Stimulated activated CD4-positive, alpha-beta T cell treated with anti-CD3 and anti-CD28 coated beads, Interleukin-12 subunit alpha, Interleukin-12 subunit beta, amount 100 ng/mL, for 24 hours (primary cell): ENCODE data around the gene GABRB3.

ENCODE experiments used
- DNase-seq, 2 experiments: peaks; one replicate each; pipeline ENCODE4 v3.0.0-alpha.2; 2020; ENCODE audit warnings: low read depth in 2 of 2

GABRB3 gene

DNA sequence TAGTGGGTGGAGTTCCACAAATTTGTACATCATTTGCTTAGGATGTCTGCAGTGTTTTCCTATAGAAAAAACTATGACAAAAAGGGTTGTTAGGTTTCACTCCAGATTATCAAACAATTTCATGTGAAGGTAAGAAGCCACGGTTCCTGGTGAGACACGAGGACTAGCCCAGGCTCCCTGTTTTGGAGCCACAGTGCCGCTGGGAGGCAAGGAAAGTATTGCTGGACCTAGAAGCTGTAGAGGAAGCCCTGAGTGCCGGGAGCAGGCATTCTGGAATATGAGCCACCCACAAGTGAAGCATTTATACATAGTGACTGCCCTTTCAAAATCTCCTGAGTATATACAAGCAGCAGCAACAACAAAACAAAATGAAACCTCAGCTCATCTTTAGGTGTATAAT lies 142.0 kb downstream of the GABRB3 start:
- DNase-seq, result no peak

- peak in 1 of 2 experiments; percentile 4 for DNase-seq
Observed at GRCh38 chr15:26628879-26629529, 143.9 kb downstream of the GABRB3 start.

DNA sequence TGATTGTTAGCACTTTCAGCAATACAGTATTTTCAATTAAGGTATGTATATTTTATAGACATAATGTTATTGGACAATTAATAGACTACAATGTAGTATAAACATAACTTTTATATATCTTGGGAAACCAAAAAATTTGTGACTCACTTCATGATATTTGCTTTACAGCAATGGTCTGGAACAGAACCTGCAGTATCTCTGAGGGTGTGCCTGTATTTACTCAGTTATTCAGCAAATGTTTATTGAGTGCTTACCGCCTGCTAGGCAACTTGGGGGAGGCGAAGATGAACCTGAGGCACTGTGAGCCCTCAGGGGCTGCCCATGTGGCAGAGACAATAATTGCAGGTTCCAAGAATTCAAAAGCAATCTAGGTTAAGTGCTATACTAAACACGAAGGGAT lies 144.8 kb downstream of the GABRB3 start:
- no peak for DNase-seq

DNA sequence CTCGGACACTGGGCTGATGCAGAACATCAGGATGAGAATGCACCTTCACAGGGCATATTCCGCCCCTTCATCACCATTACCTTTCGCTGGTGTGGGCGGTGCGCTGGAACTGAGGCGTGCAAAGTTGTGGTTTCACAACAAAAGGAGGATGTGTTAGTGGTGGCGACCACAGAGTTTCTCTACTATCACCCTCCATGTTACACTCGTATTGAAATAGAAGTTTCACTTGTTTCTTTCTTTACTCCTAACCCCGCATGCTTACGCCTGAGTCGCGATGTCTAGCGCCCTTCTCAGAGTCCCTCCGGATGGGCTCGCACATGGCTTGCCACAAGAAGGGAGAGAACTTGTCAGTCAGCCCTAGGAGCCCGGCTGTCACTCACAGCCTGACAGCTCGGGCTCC lies 148.7 kb downstream of the GABRB3 start:
- DNase-seq, result no peak

DNA sequence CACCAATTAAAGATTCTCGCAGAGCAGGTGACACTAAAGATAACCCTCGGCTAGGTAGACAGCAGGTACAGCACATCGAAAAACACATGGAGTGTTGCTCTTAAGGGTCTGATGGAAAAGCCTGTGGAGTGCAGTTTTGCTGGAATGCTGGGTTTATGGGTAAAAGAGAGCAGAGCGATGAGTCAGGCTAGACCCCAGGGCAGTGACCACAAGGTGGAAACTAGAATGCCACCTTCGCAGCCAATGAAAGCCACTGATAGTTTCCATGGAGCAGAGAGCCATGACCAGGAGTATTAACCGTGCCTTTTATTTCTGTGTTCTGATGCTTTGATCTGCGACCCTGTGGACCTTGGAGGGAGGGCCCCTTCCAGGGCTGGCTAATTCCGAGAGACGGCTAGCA lies 149.8 kb downstream of the GABRB3 start:
- no peak for DNase-seq

DNA sequence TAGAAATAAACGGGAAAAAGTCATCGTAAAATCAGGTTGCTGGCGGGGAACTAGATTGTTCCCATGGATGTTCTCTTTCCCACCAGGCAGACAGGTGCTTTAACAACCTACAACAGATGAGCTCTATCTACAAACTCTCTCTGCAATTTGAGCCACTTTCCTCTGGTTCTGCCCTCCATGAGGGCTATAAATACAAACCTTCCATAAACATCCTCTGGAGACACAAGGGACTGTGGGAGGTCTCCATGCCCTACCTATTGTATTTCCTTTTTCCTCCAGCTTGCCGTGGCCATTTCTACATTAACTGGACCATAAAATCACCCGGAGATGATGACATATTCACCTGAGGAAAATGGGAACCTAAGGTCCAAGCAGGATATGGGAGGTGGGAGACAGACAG lies 151.1 kb downstream of the GABRB3 start:
- no peak for DNase-seq

GRCh38 chr15:26620528-26621458 lies 152.1 kb downstream of the GABRB3 start:
- DNase-seq, result no peak

DNA sequence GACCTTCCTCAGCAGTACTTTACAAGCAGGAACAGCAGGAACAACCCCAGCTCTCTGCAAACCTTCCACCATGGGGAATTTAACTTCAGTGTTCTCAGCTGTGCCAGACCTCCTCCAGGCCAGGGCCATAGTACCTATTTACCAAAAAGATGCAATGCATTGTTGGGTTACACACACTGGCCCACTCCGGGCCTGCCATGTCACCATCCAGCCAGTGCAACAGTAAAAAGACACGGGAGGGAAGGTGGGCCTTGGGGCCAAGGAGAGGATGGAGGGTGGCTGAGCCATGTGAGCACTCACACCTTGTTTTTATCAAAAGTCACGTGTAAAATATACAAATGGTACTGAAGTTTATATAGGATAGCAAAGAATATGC lies 157.0 kb downstream of the GABRB3 start:
- no peak for DNase-seq

DNA sequence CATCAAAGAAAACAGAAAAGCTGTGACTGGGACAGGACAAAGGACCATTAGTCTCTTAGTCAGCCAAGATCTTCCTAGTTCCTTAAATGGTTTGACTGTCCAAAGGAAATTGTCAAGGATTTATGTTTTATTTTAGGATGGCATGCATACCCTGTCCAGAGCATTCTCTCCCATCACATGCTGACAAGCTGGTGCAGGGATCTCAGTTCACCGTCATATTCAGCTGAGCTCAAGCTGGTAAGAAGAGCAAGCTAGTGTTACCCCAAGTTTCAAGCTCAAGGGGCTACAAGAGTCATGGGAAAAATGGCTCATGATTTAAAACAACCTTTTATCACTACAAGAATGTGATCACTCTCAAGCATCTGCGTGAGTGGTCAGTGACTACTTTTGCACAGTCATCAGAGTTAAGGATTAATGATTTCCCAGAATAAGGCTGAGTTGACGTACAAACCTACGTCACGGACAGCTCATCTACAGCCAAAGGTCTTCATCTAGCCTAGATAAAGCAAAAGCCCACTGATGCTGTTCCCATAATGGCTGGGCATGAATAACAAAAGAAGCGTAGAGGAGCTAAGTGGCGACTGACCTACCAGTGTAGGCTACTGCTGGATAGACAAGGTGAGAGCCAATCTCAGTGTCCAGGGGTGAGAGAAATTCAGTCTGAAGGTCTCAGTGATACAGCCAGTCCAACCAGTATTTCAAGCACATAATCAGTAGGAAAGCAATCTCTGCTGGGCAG lies 157.5 kb downstream of the GABRB3 start:
- DNase-seq, result no peak

DNA sequence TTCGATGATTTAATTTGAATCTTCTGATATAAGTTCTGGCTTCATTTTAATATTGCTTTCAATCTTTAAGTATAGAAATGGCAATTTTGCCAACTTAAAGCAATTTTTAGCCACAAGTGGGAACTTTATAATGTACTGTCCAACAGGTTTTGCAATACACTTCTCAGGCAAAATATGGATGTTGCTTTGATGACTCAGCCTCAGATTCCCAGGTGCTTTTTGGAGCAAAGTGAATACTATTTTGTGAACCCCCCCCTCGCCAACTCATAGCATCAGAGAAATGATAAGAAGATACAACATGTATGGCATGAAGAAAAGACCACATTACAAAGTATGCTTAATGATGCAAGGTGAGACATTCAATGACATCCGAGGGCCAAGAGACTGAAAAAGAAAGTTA lies 158.1 kb downstream of the GABRB3 start:
- DNase-seq, result no peak

GRCh38 chr15:26598704-26599103 lies 174.2 kb downstream of the GABRB3 start:
- no peak for DNase-seq

GRCh38 chr15:26595611-26596010 lies 177.3 kb downstream of the GABRB3 start:
- no peak for DNase-seq

GRCh38 chr15:26590676-26591075 lies 182.2 kb downstream of the GABRB3 start:
- DNase-seq, result no peak

- no peak for DNase-seq
Observed at GRCh38 chr15:26582840-26583239, 190.0 kb downstream of the GABRB3 start.

DNA sequence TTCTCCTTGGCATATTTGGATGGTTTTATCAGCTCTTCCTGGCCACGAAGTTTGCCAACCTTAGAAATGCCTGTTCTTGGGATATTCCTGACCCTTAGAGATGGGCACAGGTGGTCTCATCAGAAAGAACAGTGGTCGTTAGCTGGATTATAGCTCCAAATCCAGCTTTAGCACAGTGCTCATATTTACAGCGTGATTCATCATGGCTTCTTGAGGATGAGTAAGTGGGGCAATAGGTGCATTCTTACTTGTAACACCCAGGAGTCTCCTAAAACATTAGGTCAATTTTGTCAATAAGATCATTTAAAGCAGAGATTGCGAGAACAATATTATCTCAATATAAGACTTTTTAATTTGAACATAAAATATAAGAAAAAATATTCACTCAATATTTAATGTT lies 191.9 kb downstream of the GABRB3 start:
- DNase-seq, result no peak

- no peak for DNase-seq
Observed at GRCh38 chr15:26572602-26573350, 200.1 kb downstream of the GABRB3 start.

DNA sequence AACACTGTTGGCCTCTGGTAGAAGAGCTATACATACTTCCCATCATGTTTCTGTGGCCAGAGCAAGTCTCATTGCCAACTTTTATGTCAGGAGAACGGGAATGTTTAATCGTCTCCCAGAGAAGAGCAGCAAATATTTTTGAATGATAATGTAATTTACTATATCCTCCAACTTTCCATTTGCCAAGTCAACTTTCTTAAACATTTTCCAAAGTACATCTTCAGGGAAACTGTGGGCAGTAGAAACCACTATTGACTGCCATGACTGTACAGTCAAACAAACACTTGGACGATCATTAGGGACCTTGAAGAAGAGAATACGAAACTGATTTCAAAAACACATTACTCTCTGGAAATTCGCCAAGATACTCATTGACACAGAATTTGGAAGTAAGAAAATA lies 201.5 kb downstream of the GABRB3 start:
- DNase-seq, result no peak

- DNase-seq, result no peak
Observed at GRCh38 chr15:26565542-26565941, 207.3 kb downstream of the GABRB3 start.

DNA sequence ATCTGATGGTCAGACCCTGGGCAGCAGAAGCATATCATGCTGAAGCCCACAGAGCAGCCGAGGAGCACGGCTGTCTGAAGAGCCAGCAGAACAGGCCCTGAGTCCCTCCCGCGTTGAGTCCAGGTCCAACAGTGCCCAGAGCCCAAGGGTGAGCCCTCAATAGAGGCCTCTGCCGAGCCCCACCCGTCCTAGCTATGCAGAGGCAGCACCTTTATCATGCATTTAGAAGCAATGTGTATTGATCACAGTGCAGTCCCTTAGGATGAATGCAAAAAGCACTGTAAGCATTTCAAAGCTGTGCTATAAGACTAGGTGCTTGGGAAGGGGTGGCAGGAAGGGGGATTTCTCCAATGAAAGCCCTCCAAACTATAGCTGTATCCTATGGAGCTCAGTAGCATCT lies 208.5 kb downstream of the GABRB3 start:
- DNase-seq, result no peak

GRCh38 chr15:26562336-26562735 lies 210.5 kb downstream of the GABRB3 start:
- DNase-seq, result no peak

DNA sequence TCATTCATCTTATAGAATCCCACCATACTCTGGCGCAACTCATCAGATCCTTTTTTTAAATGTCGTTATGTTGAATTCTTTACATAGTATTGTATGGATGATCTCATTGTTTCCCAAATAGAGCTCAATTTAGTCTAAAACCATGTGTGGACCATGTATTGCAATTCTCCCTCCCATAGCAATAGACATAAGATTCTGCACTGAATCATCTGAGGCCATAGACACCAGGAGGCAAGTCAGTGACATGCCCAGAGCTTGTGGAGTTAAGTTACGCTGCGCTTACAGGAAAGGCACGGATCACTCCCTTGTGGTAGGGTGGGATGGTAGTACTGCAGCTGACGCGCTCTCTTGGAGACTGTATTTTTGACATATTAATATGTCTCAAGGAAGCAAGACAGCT lies 211.0 kb downstream of the GABRB3 start:
- DNase-seq, result no peak

GRCh38 chr15:26561130-26561529 lies 211.7 kb downstream of the GABRB3 start:
- no peak for DNase-seq
